ENCODE results near the gene MAP2K4.

The MAP2K4 gene

GRCh38 chr17:12178644-12179330 is 158.1 kb downstream of the MAP2K4 start:
- Histone ChIP-seq H3K27ac (ENCODE audit: low read depth, low read length) (no peak overlapping the region), H3K4me1 (ENCODE audit: control insufficient read depth in 5 of 5, insufficient read depth in 5 of 5, low read length in 5 of 5) (no peaks in the 10 kb centered on the region), H3K4me3 (ENCODE audit: low read depth in 1 of 5, low read length in 5 of 5) (no peak overlapping the region), H3K9ac (ENCODE audit: low read length in 5 of 5) (no peak overlapping the region), H3K36me3 (ENCODE audit: control insufficient read depth in 5 of 5, insufficient read depth in 5 of 5, low read length in 5 of 5) (no peaks in the 10 kb centered on the region), H3K27me3 (ENCODE audit: control insufficient read depth in 5 of 5, insufficient read depth in 4 of 5, low read length in 5 of 5) (no peaks in the 10 kb centered on the region), H3K9me3 (ENCODE audit: control insufficient read depth in 5 of 5, low read length in 5 of 5) (no peaks in the 10 kb centered on the region)

- H3K4me3 ChIP-seq (ENCODE audit: low read depth in 1 of 5, low read length in 5 of 5), result no peak overlapping the region
- no peaks in the 10 kb centered on the region for H3K4me1 ChIP-seq (ENCODE audit: control insufficient read depth in 5 of 5, insufficient read depth in 5 of 5, low read length in 5 of 5)
- H3K27me3 ChIP-seq (ENCODE audit: control insufficient read depth in 5 of 5, insufficient read depth in 4 of 5, low read length in 5 of 5), result no peaks in the 10 kb centered on the region
- H3K27ac ChIP-seq (ENCODE audit: low read depth, low read length), result no peak overlapping the region
- no peaks in the 10 kb centered on the region for H3K36me3 ChIP-seq (ENCODE audit: control insufficient read depth in 5 of 5, insufficient read depth in 5 of 5, low read length in 5 of 5)
- no peaks in the 10 kb centered on the region for H3K9me3 ChIP-seq (ENCODE audit: control insufficient read depth in 5 of 5, low read length in 5 of 5)
- H3K9ac ChIP-seq (ENCODE audit: low read length in 5 of 5), result no peak overlapping the region
These were observed 160.1 kb downstream of the MAP2K4 start for GRCh38 chr17:12180644-12181261.

GRCh38 chr17:12187658-12188057 is 167.0 kb downstream of the MAP2K4 start:
- Histone ChIP-seq H3K9me3 (ENCODE audit: control insufficient read depth in 5 of 5, low read length in 5 of 5) (peaks cover 0 to 13% (median 5%) of the 10 kb centered on the region in 5 donors), H3K27me3 (ENCODE audit: control insufficient read depth in 5 of 5, insufficient read depth in 4 of 5, low read length in 5 of 5) (no peaks in the 10 kb centered on the region), H3K4me1 (ENCODE audit: control insufficient read depth in 5 of 5, insufficient read depth in 5 of 5, low read length in 5 of 5) (no peaks in the 10 kb centered on the region), H3K27ac (ENCODE audit: low read depth, low read length) (no peak overlapping the region), H3K9ac (ENCODE audit: low read length in 5 of 5) (no peak overlapping the region), H3K4me3 (ENCODE audit: low read depth in 1 of 5, low read length in 5 of 5) (no peak overlapping the region), H3K36me3 (ENCODE audit: control insufficient read depth in 5 of 5, insufficient read depth in 5 of 5, low read length in 5 of 5) (no peaks in the 10 kb centered on the region)

- Histone ChIP-seq H3K27ac (ENCODE audit: low read depth, low read length) (no peak overlapping the region), H3K9me3 (ENCODE audit: control insufficient read depth in 5 of 5, low read length in 5 of 5) (peaks cover 0 to 5% (median 2%) of the 10 kb centered on the region in 5 donors), H3K4me1 (ENCODE audit: control insufficient read depth in 5 of 5, insufficient read depth in 5 of 5, low read length in 5 of 5) (no peaks in the 10 kb centered on the region), H3K9ac (ENCODE audit: low read length in 5 of 5) (no peak overlapping the region), H3K36me3 (ENCODE audit: control insufficient read depth in 5 of 5, insufficient read depth in 5 of 5, low read length in 5 of 5) (no peaks in the 10 kb centered on the region), H3K4me3 (ENCODE audit: low read depth in 1 of 5, low read length in 5 of 5) (no peak overlapping the region), H3K27me3 (ENCODE audit: control insufficient read depth in 5 of 5, insufficient read depth in 4 of 5, low read length in 5 of 5) (no peaks in the 10 kb centered on the region)
These were observed 172.6 kb downstream of the MAP2K4 start for GRCh38 chr17:12193144-12193735.
